ENCODE results near the gene JAK3. TPM values are rescaled to one million over a fixed set of nuclear protein-coding genes. Genes with fewer than 3 reads are reported as not detected.
"Not testable (repeated sequence)": the region's sequence is repeated elsewhere in the genome, so short reads cannot be mapped to it uniquely, and the experiment has no call there.

JAK3 gene
- total RNA-seq, 2 experiments from 2014 or later, result 174 to 180 TPM

DNA sequence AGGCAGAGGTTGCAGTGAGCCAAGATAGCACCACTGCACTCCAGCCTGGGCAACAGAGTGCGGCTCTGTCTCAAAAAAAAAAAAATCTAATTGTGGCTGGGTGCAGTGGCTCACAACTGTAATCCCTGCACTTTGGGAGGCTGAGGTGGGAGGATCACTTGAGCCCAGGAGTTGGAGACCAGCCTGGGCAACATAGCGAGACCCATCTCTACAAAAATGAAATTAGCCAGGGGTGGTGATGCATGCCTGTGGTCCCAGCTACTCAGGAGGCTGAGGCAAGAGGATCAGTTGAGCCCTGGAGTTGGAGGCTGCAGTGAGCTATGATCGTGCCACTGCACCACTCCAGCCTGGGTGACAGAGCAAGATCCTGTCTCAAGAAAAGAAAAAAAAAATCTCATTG lies 49.2 kb downstream of the JAK3 start:
- peaks cover 48% of the 10 kb centered on the region for H3K4me1 Mint-ChIP-seq
- CTCF ChIA-PET, result interaction anchor here (0.6 to 0.7 kb wide), 3 partner anchors 9 to 21 kb away, joined by 3 to 5 read pairs (median 4); no protein-coding TSS in a partner anchor
- not testable (repeated sequence) for H3K36me3 Mint-ChIP-seq (ENCODE audit: low read depth); ATAC-seq; H3K27me3 Mint-ChIP-seq; DNase-seq; H3K9me3 Mint-ChIP-seq (ENCODE audit: low read depth); H3K27ac Mint-ChIP-seq; H3K4me3 Mint-ChIP-seq
- POLR2A ChIA-PET, result interaction anchor here (0.7 kb wide), 1 partner anchor 21 kb away, joined by 7 read pairs; no protein-coding TSS in a partner anchor
- intact Hi-C loops (cut with DNase I, micrococcal nuclease), result loop anchor here (5.0 kb wide), 2 partner anchors 59 to 134 kb away; partner anchors contain the start of genes CCDC124 (in 1 of the 2) and RPL18A (in 1 of the 2)

DNA sequence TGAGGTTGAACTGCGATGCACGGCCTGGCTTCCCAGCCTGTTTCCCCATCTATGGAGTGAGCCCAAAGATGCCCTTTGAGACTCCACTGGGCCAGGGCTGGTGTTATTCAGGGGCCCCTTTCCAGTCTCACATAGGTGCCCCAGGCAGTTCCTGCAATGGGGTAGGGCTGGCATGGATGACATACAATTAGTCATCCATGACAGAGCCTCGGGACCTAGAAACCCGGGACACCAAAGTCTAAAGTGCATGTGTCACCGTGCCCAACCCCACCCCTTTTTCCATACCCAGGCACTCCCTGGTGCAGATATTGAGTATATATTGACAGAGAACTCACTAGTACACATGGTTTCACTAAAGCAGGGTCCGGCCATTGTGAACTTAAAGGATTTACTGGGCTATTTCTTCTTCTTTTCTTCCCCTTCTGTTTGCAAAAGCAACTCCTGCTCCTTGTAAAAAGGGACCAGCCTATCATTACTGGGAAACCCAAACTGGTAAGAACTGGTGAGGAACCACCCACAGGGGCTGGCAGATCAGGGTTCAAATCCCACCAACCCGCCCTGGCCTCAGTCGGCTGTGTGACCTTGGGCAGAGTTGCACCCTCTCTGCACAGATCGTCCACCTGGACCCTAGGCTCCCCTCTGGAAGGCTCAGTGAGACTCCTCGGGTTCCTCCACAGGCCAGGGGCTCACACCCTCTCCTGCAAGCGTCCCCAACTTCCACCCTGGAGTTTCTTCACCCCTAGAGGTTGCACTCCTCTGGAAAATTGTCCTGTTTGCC lies 50.2 kb downstream of the JAK3 start:
- Mint-ChIP-seq H3K27me3 (no peaks in the 10 kb centered on the region), H3K4me3 (no peak overlapping the region), H3K9me3 (ENCODE audit: low read depth) (no peaks in the 10 kb centered on the region), H3K27ac (peak overlapping the region; percentile 63), H3K36me3 (ENCODE audit: low read depth) (no peaks in the 10 kb centered on the region), H3K4me1 (peaks cover 45% of the 10 kb centered on the region)
- peak; percentile 95 for ATAC-seq
- CTCF ChIA-PET, result interaction anchor here (0.6 to 1.2 kb wide), 4 partner anchors 15 to 356 kb away, joined by 3 to 7 read pairs (median 4); partner anchors contain the start of genes CCDC124 and JAK3
- peak; percentile 89 for DNase-seq
- intact Hi-C loops (cut with DNase I, micrococcal nuclease), result loop anchor here (1.0 to 5.0 kb wide), 3 partner anchors 51 to 135 kb away; partner anchors contain the start of genes CCDC124 (in 1 of the 2) and RPL18A (in 1 of the 2)
- POLR2A ChIA-PET, result interaction anchor here (0.5 kb wide), 1 partner anchor 8 kb away, joined by 3 read pairs; no protein-coding TSS in a partner anchor

DNA sequence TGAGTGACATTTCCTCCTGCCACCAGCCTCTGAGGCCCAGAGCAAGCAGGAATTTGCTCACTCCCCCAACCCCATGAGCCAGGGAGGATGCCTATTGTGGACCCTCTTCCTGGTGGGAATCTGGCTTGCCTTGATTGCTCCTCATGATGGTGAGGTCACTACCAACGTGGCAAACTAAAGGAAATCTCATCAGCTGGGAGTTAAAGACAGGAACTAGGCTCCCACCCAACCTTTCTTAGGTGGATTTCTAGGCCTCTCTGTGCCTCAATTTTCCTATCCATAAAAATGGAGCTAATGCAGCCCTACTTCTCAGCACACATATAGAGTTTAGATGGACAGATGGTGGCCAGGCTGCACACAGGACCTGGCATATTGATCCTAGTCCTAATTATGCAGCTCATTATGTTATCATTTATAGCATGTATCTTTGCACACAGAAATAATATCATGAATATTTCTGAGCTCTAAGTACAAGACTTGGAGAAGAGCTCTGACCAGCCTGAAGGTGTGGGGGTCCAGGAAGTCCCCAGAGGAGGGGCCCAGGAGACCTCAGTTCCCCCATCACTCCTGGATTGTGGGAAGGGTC lies 50.9 kb downstream of the JAK3 start:
- intact Hi-C loops (cut with DNase I, micrococcal nuclease), result loop anchor here (1.0 to 5.0 kb wide), 3 partner anchors 51 to 135 kb away; partner anchors contain the start of genes CCDC124 (in 1 of the 2) and RPL18A (in 1 of the 2)
- Mint-ChIP-seq H3K27ac (peak overlapping the region; percentile 63), H3K27me3 (no peaks in the 10 kb centered on the region), H3K4me3 (no peak overlapping the region), H3K36me3 (ENCODE audit: low read depth) (no peaks in the 10 kb centered on the region), H3K9me3 (ENCODE audit: low read depth) (no peaks in the 10 kb centered on the region), H3K4me1 (peaks cover 44% of the 10 kb centered on the region)
- ChIA-PET CTCF (interaction anchor here (0.8 to 1.2 kb wide), 5 partner anchors 14 to 356 kb away, joined by 3 to 7 read pairs (median 4); partner anchors contain the start of genes CCDC124, JAK3 and RPL18A), POLR2A (interaction anchor here (0.5 kb wide), 1 partner anchor 9 kb away, joined by 3 read pairs; no protein-coding TSS in a partner anchor)
- no peak for ATAC-seq
- no peak for DNase-seq

DNA sequence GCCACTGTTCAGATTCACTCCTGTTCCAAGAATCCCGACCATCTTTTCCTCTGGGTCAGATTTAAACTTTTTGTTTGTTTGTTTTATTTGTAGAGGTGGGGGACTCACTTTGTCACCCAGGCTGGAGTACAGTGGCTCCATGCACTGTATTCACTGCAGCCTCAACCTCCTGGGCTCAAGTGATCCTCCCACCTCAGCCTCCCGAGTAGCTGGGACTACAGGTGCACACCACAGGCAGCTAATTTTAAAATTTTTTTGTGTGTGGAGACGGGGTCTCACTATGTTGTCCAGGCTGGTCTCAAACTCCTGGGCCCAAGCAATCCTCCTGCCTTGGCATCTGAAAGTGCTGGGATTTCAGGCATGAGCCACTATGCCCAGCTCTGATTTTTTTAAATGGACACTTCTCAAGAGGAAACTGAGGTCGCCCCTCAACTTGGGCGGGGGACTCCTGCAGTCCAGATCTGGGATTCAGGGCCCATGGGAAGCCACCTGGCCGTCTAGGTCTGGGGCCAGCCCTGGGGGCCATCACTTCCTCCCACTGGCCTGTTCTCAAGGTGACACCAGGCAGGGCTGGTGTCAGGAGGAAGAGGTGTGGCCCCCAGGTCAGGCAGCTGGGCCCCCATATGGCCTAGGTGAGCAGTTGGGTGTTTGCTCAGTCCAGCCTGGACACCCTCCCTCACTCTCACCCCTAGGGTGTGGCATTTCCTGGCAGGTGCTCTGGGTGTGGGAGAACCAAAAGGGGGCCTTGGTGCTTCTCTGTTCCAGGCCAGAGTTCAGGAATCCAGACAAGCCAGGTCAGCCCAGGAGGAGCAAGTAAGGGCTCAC lies 51.6 kb downstream of the JAK3 start:
- ATAC-seq (no peak), DNase-seq (no peak)
- intact Hi-C loops (cut with DNase I, micrococcal nuclease), result loop anchor here (5.0 kb wide), 2 partner anchors 61 to 136 kb away; partner anchors contain the start of genes CCDC124 (in 1 of the 2) and RPL18A (in 1 of the 2)
- POLR2A ChIA-PET, result no interaction called here
- no peaks in the 10 kb centered on the region for H3K9me3 Mint-ChIP-seq (ENCODE audit: low read depth)
- peak overlapping the region; percentile 60 for H3K4me3 Mint-ChIP-seq
- H3K27me3 Mint-ChIP-seq, result no peaks in the 10 kb centered on the region
- H3K27ac Mint-ChIP-seq, result peak overlapping the region; percentile 6
- no peaks in the 10 kb centered on the region for H3K36me3 Mint-ChIP-seq (ENCODE audit: low read depth)
- H3K4me1 Mint-ChIP-seq, result peaks cover 51% of the 10 kb centered on the region
- CTCF ChIA-PET, result interaction anchor here (0.6 to 1.2 kb wide), 7 partner anchors 13 to 355 kb away, joined by 3 to 7 read pairs (median 4); partner anchors contain the start of genes CCDC124, JAK3 and RPL18A

DNA sequence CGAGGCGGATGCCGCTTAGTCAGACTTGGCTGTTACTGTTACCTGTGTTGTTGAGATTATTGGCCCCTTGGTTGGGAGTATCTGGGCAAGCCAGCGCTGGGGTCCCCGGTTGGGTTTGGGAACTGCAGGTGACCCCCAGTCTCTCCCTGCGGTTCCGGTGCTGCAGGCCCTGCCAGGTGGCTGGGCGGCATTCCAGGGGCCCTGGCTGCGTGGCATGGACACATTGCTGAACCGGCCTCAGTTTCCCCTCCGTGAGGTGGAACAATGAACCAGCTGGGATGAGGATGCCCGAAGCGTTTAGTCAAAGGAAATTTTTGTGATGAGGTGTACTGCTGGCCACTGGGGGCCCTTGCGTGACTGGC lies 52.3 kb downstream of the JAK3 start:
- intact Hi-C loops (cut with DNase I, micrococcal nuclease), result loop anchor here (5.0 kb wide), 2 partner anchors 62 to 137 kb away; partner anchors contain the start of genes CCDC124 (in 1 of the 2) and RPL18A (in 1 of the 2)
- H3K9me3 Mint-ChIP-seq (ENCODE audit: low read depth), result no peaks in the 10 kb centered on the region
- POLR2A ChIA-PET, result interaction anchor here (0.7 kb wide), 1 partner anchor 11 kb away, joined by 8 read pairs; no protein-coding TSS in a partner anchor
- DNase-seq (no peak), ATAC-seq (no peak)
- H3K27me3 Mint-ChIP-seq, result no peaks in the 10 kb centered on the region
- H3K4me3 Mint-ChIP-seq, result peak overlapping the region; percentile 60
- no peaks in the 10 kb centered on the region for H3K36me3 Mint-ChIP-seq (ENCODE audit: low read depth)
- CTCF ChIA-PET, result interaction anchor here (0.6 to 1.2 kb wide), 4 partner anchors 64 to 575 kb away, joined by 3 to 6 read pairs (median 4); partner anchors contain the start of gene RPL18A
- H3K27ac Mint-ChIP-seq, result no peak overlapping the region
- H3K4me1 Mint-ChIP-seq, result peaks cover 51% of the 10 kb centered on the region

DNA sequence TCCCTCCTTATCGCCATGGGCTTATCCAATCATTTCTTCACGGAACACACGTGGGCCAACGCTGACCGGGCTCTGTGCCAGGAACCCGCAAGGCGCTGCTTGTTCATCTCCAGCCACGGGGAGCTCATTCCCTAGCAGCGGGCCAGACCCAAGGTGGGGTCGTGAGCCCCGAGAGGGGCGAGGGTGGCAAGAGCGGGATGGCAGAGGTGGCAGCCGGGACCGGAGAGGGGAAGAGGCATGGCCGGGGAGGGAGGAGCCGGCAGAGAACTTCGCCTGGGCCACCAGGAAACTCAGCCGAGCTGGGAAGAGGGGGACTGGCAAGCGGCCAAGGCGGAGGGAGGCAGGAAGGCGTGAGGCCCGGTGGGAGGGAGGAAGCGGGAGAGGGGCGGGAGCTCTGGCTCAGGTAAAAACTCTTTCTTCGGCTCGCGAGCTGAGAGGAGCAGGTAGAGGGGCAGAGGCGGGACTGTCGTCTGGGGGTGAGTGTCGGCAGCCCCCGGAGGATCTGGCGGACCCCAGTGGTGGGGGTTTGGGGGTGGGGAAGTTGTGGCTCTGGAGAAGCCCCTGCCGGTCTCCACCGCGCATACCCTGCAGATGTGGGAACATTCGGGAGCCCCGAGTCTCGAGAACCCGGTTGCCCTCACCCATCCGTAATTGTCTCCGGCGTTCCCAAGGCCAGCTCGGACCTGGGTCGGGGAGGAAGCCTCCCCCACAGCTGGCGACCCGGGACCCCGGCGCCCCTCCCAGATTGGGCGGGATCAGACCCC lies 52.9 kb downstream of the JAK3 start, which contains the start of gene B3GNT3:
B3GNT3 (plus strand) TSS at position 408 of the 764 bp plus-strand sequence. CDS start 12,670 bp downstream, outside the sequence.
- Mint-ChIP-seq H3K4me3 (peak within 1 kb of the TSS; percentile 60), H3K4me1 (peaks cover 57% of the 10 kb centered on the region), H3K36me3 (ENCODE audit: low read depth) (no peaks in the 10 kb centered on the region), H3K27me3 (no peaks in the 10 kb centered on the region), H3K9me3 (ENCODE audit: low read depth) (no peaks in the 10 kb centered on the region), H3K27ac (peak within 1 kb of the TSS; percentile 19)
- ChIA-PET CTCF (interaction anchor here (0.6 to 1.4 kb wide), 6 partner anchors 10 to 575 kb away, joined by 3 to 5 read pairs (median 4); partner anchors contain the start of gene RPL18A), POLR2A (interaction anchor here (0.7 kb wide), 1 partner anchor 12 kb away, joined by 8 read pairs; no protein-coding TSS in a partner anchor)
- intact Hi-C loops (cut with DNase I, micrococcal nuclease), result loop anchor here (5.0 kb wide), 2 partner anchors 62 to 137 kb away; partner anchors contain the start of genes CCDC124 (in 1 of the 2) and RPL18A (in 1 of the 2)
- ATAC-seq (no peak), DNase-seq (peak; percentile 56)

DNA sequence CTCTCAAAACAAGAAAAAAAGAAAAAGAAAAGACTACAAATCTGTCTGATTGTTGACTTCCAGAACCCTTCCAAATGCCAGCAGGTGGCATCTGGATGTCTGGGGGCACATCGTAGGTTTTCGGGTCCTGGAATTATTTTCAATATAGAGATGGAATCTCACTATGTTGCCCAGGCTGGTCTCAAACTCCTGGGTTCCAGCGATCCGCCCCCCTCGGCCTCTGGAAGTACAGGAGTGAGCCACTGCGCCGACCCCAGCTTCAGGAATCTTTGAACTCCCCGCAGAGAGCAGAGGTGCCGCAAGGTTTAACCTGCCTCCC lies 53.4 kb downstream of the JAK3 start:
- H3K27ac Mint-ChIP-seq, result peak overlapping the region; percentile 19
- no peaks in the 10 kb centered on the region for H3K9me3 Mint-ChIP-seq (ENCODE audit: low read depth)
- intact Hi-C loops (cut with DNase I, micrococcal nuclease), result no loop called here
- H3K4me1 Mint-ChIP-seq, result peaks cover 58% of the 10 kb centered on the region
- no peaks in the 10 kb centered on the region for H3K27me3 Mint-ChIP-seq
- CTCF ChIA-PET, result interaction anchor here (0.8 to 1.4 kb wide), 4 partner anchors 11 to 189 kb away, joined by 3 to 4 read pairs (median 4); partner anchors contain the start of gene RPL18A
- POLR2A ChIA-PET, result no interaction called here
- H3K4me3 Mint-ChIP-seq, result peak overlapping the region; percentile 60
- H3K36me3 Mint-ChIP-seq (ENCODE audit: low read depth), result peaks cover 2% of the 10 kb centered on the region
- DNase-seq (no peak), ATAC-seq (no peak)

DNA sequence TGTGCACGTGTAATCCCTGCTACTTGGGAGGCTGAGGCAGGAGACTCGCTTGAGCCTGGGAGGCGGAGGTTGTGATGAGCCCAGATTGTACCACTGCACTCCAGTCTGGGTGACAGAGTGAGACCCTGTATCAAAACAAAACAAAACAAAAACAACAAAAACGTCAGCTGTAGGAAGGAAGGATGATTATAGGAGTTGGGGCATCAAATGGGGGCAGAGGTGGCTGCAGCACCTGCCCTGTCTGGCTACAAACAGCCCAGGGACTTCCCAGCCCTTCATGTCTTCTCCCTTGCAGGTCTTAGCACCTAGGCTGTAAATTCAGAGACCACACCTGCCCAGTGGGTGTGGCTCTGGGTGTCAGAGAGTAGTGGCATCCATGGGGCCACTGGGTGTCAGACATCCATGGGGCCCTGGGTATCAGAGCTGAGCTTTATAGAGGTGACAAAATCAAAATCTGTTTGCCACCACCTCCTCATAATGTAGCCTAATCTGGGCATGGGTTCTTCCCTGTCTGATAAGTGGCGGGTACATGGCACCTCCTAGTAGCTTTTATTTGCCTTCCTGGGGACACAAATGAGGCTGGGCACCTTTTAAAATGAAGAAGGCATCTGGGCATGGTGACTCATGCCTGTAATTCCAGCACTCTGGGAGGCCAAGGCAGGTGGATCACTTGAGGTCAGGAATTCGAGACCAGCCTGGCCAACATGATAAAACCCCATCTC lies 57.6 kb downstream of the JAK3 start:
- Mint-ChIP-seq H3K27ac (no peak overlapping the region), H3K4me3 (no peak overlapping the region)
- intact Hi-C loops (cut with DNase I, micrococcal nuclease), result no loop called here

DNA sequence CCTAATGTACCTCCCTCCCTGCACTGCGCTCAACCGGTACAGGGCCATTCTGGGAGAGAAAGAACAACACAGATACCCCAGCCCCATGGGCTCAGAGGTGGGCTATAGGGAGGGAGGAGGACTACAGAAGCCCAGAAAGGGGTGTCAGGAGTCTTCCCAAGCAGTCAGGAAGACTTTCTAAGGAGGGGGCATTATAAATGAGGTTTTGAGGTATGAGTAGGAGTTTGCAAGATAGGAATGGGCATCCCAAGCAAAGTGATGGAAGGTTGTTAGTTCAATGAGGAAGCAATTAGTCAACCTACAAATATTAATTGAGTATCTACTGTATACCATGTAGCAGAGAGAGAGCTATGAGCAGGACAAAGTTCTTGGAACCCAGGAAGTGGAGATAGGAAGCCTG lies 59.1 kb downstream of the JAK3 start:
- Mint-ChIP-seq H3K4me1 (peaks cover 28% of the 10 kb centered on the region), H3K27me3 (no peaks in the 10 kb centered on the region), H3K36me3 (ENCODE audit: low read depth) (peaks cover 32% of the 10 kb centered on the region), H3K9me3 (ENCODE audit: low read depth) (no peaks in the 10 kb centered on the region), H3K27ac (no peak overlapping the region), H3K4me3 (no peak overlapping the region)
- no peak for ATAC-seq
- intact Hi-C loops (cut with DNase I, micrococcal nuclease), result no loop called here
- no peak for DNase-seq
- CTCF ChIA-PET, result no interaction called here
- POLR2A ChIA-PET, result no interaction called here

More for the DNA sequence above, 57.6 kb downstream of the JAK3 start:
- no peaks in the 10 kb centered on the region for H3K27me3 Mint-ChIP-seq
- DNase-seq (peak; percentile 33), ATAC-seq (no peak)
- ChIA-PET POLR2A (interaction anchor here (0.8 kb wide), 1 partner anchor 179 kb away, joined by 3 read pairs; no protein-coding TSS in a partner anchor), CTCF (interaction anchor here (0.7 to 2.0 kb wide), 4 partner anchors 9 to 86 kb away, joined by 3 to 5 read pairs (median 5); no protein-coding TSS in a partner anchor)
- H3K9me3 Mint-ChIP-seq (ENCODE audit: low read depth), result no peaks in the 10 kb centered on the region
- H3K4me1 Mint-ChIP-seq, result peaks cover 29% of the 10 kb centered on the region
- peaks cover 22% of the 10 kb centered on the region for H3K36me3 Mint-ChIP-seq (ENCODE audit: low read depth)

Measured in activated CD4-positive, alpha-beta T cell treated with anti-CD3 and anti-CD28 coated beads for 36 hours (primary cell).